Duodenal mucosa (tissue), 2 donors: Measurements from ENCODE around the gene FAM25A.
"Not testable (repeated sequence)": the region's sequence is repeated elsewhere in the genome, so short reads cannot be mapped to it uniquely, and the experiment has no call there.

Experiments
- H3K27ac ChIP-seq: one replicate; pipeline ENCODE4 v1.7.0; 2013; ENCODE audit warnings: low read depth, low read length
- H3K27me3 ChIP-seq, 2 donors: one replicate each; pipeline ENCODE4 v1.7.0; 2013; ENCODE audit warnings: low read length in 2 of 2, control low read depth in 1 of 2; ENCODE audit not compliant: insufficient read depth in 2 of 2, control insufficient read depth in 1 of 2
- H3K36me3 ChIP-seq, 2 donors: one replicate each; pipeline ENCODE4 v1.7.0; 2013; ENCODE audit warnings: low read length in 2 of 2, control low read depth in 1 of 2; ENCODE audit not compliant: insufficient read depth in 2 of 2, control insufficient read depth in 1 of 2
- H3K4me1 ChIP-seq, 2 donors: one replicate each; pipeline ENCODE4 v1.7.0; 2013; ENCODE audit warnings: low read length in 2 of 2, control low read depth in 1 of 2; ENCODE audit not compliant: insufficient read depth in 2 of 2, control insufficient read depth in 1 of 2
- H3K4me3 ChIP-seq, 2 donors: one replicate each; pipeline ENCODE4 v1.7.0; 2013; ENCODE audit warnings: low read length in 2 of 2, low read depth in 1 of 2
- H3K9ac ChIP-seq, 2 donors: one replicate each; pipeline ENCODE4 v1.7.0; 2013; ENCODE audit warnings: low read length in 2 of 2, low read depth in 1 of 2
- H3K9me3 ChIP-seq, 2 donors: one replicate each; pipeline ENCODE4 v1.7.0; 2013; ENCODE audit warnings: low read length in 2 of 2, control low read depth in 1 of 2; ENCODE audit not compliant: control insufficient read depth in 1 of 2

Gene FAM25A

DNA sequence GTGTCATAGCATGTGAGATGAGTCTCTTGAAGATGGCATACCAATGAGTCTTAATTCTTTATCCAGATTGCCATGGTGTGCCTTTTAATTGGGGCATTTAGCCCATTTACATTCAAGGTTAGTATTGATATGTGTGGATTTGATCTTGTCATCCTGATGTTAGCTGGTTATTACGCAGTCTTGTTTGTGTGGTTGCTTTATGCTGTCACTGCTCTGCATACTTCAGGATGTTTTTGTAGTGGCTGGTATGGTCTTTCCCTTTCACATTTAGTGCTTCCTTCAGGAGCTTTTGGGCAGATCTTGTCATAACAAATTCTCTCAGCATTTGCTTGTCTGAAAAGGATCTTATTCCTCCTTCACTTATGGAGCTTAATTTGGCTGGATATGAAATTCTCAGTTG lies 16.5 kb downstream of the FAM25A start:
- H3K9me3 ChIP-seq: no peaks in the 10 kb centered on the region
- H3K4me3 ChIP-seq: no peak overlapping the region
- H3K4me1 ChIP-seq: peaks cover 10 to 14% of the 10 kb centered on the region in 2 donors
- H3K27me3 ChIP-seq: no peaks in the 10 kb centered on the region
- no peaks in the 10 kb centered on the region for H3K36me3 ChIP-seq
- no peak overlapping the region for H3K27ac ChIP-seq
- no peak overlapping the region for H3K9ac ChIP-seq

DNA sequence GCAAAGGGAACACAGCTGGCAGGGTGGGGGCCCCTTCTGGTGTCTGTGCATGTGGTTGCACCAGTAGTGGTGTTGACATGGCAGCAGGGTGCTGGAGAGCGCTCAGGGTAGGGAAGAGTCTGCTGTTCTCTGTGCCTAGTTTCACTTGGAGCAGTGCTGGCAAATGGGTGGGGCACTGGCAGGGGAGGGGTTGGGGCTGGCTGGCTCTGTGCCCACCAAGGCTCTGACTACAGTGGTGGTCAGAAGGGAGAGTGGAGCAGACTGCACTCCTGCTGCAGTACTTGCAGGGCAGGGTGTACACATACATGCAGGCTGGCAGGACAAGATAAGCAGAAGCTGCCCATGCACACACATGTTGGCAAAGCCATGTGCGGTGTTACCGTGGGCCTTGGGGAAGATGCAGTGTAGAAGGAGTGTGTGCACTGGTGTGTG lies 18.2 kb downstream of the FAM25A start:
- Histone ChIP-seq H3K36me3 (no peaks in the 10 kb centered on the region), H3K9me3 (no peaks in the 10 kb centered on the region), H3K4me1 (peaks cover 10 to 14% of the 10 kb centered on the region in 2 donors), H3K27me3 (no peaks in the 10 kb centered on the region), H3K9ac (no peak overlapping the region), H3K4me3 (no peak overlapping the region), H3K27ac (no peak overlapping the region)

DNA sequence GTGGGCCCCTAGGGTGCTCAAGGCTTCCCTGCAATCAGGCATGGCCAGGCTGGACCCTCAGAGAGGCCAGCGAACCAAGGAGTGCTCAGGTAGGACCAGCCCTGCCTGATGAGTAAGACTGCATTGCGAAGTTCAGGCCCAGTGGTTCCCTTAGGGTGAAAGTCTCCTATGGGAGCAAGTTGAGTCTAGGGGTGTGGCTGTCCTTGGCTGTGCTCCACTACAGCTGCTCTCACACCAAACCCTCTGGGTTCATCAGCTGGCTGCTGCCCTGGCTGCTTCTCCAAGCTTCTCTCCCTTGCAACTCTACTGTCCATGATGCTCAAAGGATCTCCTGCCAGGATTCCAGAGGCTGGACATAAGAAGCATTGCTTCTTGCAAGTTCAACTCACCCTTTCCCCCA lies 18.7 kb downstream of the FAM25A start:
- Histone ChIP-seq H3K27me3 (no peaks in the 10 kb centered on the region), H3K9me3 (no peaks in the 10 kb centered on the region), H3K36me3 (no peaks in the 10 kb centered on the region), H3K27ac (no peak overlapping the region), H3K4me3 (no peak overlapping the region), H3K4me1 (peaks cover 10 to 14% of the 10 kb centered on the region in 2 donors), H3K9ac (no peak overlapping the region)

DNA sequence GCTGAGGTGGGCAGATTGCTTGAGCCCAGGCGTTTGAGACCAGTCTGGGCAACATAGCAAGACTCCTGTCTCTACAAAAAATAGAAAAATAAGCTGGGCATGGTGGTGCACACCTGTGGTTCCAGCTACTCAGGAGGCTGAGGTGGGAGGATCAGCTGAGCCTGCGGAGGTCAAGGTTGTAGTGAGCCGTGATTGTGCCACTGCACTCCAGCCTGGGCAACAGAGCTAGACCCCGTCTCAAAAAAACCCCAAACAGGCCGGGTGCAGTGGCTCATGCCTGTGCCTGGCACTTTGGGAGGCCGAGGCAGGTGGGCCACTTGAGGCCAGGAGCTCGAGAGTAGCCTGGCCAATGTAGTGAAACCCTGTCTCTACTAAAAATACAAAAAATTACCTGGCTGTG lies 23.5 kb downstream of the FAM25A start:
- H3K36me3 ChIP-seq: peaks cover 5 to 13% of the 10 kb centered on the region in 2 donors
- H3K27ac ChIP-seq, H3K9me3 ChIP-seq, H3K9ac ChIP-seq, H3K27me3 ChIP-seq, H3K4me3 ChIP-seq, H3K4me1 ChIP-seq: not testable (repeated sequence)

DNA sequence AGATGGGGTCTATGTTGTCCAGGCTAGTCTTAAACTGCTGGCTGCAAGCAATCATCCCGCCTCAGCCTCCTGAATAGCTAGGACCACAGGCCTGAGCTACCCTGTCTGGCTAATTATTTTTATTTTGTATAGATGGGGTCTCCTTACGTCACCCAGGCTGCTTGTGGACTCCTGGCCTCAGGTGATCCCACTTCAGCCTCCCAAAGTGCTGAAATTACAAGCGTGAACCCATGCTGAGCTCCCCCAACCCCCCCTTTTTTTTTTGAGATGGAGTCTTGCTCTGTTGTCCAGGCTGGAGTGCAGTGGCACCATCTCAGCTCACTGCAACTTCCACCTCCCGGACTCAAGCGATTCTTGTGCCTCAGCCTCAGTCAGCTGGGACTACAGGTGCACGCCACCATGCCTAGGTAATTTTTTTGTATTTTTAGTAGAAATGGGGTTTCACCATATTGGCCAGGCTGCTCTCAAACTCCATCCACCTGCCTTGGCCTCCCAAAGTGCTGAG lies 25.4 kb downstream of the FAM25A start:
- no peaks in the 10 kb centered on the region for H3K27me3 ChIP-seq
- H3K4me3 ChIP-seq: no peak overlapping the region
- H3K9ac ChIP-seq: no peak overlapping the region
- H3K27ac ChIP-seq: no peak overlapping the region
- H3K36me3 ChIP-seq: peaks cover 5 to 31% of the 10 kb centered on the region in 2 donors
- no peaks in the 10 kb centered on the region for H3K4me1 ChIP-seq
- H3K9me3 ChIP-seq: no peaks in the 10 kb centered on the region

DNA sequence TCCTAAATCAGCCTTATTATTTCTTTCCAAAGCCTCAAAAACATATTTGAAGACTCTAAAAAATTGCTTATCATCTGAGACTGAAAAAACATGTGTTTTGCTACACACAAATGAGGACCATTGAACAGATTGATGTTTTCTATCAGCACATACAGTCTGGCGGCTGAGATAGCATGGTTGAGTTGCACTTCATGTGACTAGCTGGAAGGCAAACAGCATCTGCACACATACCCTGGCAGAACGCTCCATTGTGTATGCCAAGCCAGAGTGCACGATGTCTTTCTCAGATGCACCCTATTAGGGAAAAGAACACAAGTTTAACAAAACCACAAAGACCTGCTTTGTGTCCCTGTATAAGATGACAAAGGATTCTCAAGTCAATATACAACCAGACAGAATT lies 33.0 kb downstream of the FAM25A start:
- no peak overlapping the region for H3K9ac ChIP-seq
- H3K27me3 ChIP-seq: no peaks in the 10 kb centered on the region
- no peak overlapping the region for H3K4me3 ChIP-seq
- peaks cover 17 to 85% of the 10 kb centered on the region in 2 donors for H3K36me3 ChIP-seq
- no peak overlapping the region for H3K27ac ChIP-seq
- H3K4me1 ChIP-seq: no peaks in the 10 kb centered on the region
- H3K9me3 ChIP-seq: no peaks in the 10 kb centered on the region

DNA sequence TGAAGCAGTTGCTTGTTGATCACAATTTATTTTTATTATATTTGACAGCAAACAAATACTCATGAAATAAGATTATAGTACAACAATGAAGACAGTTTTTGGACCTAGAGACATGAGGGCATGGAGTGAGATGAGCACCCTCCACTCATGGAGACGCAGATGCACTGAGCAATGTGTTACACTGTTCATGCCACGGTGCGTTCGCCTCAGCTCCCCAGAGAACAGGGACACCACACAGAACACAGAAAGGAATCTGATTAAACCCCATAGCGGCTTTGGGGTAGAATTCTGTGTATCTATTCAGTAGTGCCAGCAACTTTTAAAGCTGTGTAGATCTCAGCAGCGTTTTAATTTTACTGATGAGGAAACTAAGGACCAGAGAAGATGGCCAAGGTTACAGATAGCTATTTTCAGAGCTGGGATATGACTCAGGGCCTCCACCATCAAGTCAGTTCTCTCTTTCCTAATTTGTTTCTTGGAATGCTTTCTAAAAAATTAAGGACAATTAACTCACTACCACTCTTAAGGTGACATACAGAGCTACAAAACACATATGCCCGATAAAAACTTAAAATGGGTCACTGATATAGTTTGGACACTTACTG lies 33.6 kb downstream of the FAM25A start:
- no peak overlapping the region for H3K4me3 ChIP-seq
- no peaks in the 10 kb centered on the region for H3K27me3 ChIP-seq
- H3K36me3 ChIP-seq: peaks cover 20 to 88% of the 10 kb centered on the region in 2 donors
- H3K9me3 ChIP-seq: no peaks in the 10 kb centered on the region
- no peak overlapping the region for H3K9ac ChIP-seq
- no peak overlapping the region for H3K27ac ChIP-seq
- no peaks in the 10 kb centered on the region for H3K4me1 ChIP-seq

DNA sequence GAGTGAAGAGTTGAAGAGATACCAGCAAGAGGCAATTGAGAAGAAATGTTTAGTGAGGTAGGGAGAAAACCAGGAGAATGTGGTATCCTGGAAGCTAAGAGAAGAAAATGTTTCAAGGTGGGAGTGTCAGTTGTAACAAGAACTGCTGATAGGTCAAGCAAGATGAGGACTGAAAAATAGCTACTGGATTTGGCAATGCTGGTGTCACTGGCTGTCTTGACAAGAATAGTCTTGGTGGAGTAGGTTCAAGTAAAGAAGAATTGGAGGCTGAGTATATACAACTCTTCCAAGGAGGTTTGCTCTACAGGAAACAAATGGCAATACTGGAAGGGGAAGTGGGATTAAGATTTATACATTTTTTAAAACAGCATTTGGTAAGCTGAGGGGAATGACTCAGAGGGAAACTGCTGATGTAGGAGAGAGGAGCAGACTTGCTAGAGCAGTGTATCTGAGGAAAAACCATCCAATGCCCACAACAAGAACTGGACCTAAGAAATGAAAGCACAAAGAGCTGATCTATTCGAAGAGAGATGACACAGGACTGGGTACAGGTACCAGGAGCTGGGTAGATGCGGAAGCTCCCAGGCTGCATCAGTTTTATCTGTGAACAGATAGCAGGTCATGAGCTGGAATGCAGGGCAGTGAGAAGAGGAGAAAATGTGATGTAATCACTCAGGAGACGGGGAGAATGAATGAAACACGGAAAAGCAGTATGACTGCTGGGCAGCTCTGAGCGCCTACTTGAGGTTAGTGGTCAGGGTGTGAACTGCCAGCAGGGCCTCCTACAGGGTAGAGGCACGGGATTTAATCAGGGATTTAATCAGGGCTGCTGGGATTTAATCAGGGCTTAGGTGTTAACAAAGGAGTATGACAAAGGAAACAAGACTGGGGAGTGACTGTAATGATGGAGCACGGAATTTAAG lies 34.5 kb downstream of the FAM25A start:
- H3K9me3 ChIP-seq: no peaks in the 10 kb centered on the region
- H3K4me1 ChIP-seq: no peaks in the 10 kb centered on the region
- H3K36me3 ChIP-seq: peaks cover 25 to 88% of the 10 kb centered on the region in 2 donors
- no peak overlapping the region for H3K4me3 ChIP-seq
- no peak overlapping the region for H3K27ac ChIP-seq
- H3K9ac ChIP-seq: peak overlapping the region in 1 of 2 donors; percentile 2
- H3K27me3 ChIP-seq: no peaks in the 10 kb centered on the region

DNA sequence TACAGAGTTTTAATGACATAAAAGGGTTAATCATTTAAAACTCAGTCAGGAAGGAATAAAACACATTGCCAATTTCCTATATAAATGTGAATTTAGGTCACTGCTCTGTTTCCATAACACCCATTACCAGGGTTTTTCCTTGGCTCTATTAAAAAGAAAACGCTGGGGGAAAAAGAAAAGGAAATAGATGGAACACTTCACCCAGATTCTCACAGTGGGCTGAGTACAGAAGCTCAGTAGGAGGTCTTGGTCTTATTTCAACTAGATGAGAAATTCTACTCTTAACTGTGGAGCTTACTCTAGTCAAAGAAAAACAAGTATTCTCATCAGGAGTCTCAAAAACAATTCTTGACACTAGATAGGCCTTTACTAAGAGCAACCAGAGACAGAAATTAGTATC lies 38.1 kb downstream of the FAM25A start:
- H3K9ac ChIP-seq: no peak overlapping the region
- no peak overlapping the region for H3K4me3 ChIP-seq
- no peak overlapping the region for H3K27ac ChIP-seq
- H3K27me3 ChIP-seq: no peaks in the 10 kb centered on the region
- no peaks in the 10 kb centered on the region for H3K4me1 ChIP-seq
- H3K36me3 ChIP-seq: peaks cover 24 to 81% of the 10 kb centered on the region in 2 donors
- no peaks in the 10 kb centered on the region for H3K9me3 ChIP-seq

DNA sequence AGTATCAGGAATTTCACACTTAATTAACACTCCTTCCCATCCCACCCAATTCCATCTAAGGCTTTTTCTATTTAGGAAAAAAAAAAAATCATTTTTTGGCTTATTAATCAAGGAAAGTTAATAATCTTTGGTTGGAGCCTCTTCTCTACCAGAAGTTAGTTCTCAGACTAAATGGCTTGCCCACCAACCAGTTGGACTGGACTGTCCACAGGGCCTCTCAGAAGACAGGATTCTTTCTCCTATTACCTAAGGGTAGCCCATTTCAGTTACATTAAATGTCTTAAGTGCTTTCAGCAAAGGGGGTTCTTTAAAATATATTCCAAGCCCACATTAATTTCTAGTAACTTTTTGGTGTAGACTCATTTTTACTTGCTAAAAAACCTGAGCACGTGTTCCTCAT lies 39.3 kb downstream of the FAM25A start:
- peaks cover 26 to 77% of the 10 kb centered on the region in 2 donors for H3K36me3 ChIP-seq
- H3K27me3 ChIP-seq: no peaks in the 10 kb centered on the region
- no peaks in the 10 kb centered on the region for H3K9me3 ChIP-seq
- H3K27ac ChIP-seq: no peak overlapping the region
- H3K4me1 ChIP-seq: no peaks in the 10 kb centered on the region
- H3K4me3 ChIP-seq: no peak overlapping the region
- no peak overlapping the region for H3K9ac ChIP-seq
